ENCODE data around the gene SCUBE1. TPM values are rescaled to one million over a fixed set of nuclear protein-coding genes. Genes with fewer than 3 reads are reported as not detected.
A peak's percentile ranks its signal among the peaks of the same experiment; 100 is the strongest.

The SCUBE1 gene
- total and polyA plus RNA-seq, 2 of the 4 experiments (the other 2 are of a cell fraction) = not detected

- H2BK15ac ChIP-seq (ENCODE audit: low read depth, low read length) = no peak overlapping the region
- no peak overlapping the region for H2AFZ ChIP-seq (replicated peaks; ENCODE audit: low read length, poor library complexity)
- H4K20me1 ChIP-seq (ENCODE audit: insufficient read depth, low read length) = no peaks in the 10 kb centered on the region
- no peaks in the 10 kb centered on the region for H3K9me3 ChIP-seq (ENCODE audit: control insufficient read depth, insufficient read depth, low read length)
- H2BK120ac ChIP-seq (ENCODE audit: low read depth, low read length) = no peak overlapping the region
- peaks cover 36% of the 10 kb centered on the region for H3K27me3 ChIP-seq (ENCODE audit: control insufficient read depth, insufficient read depth, low read length)
- DNase-seq (peak; percentile 15), ATAC-seq (ENCODE audit: low read depth) (peak; percentile 71)
- H3K9ac ChIP-seq (ENCODE audit: low read depth, low read length) = no peak overlapping the region
- intact Hi-C loops (cut with micrococcal nuclease) (no loop called here), dilution Hi-C loops (cut with HindIII; ENCODE audit: low sequenced_read_pairs, unreplicated experiment) (no loop called here), in situ Hi-C loops (cut with MboI; ENCODE audit: low sequenced_read_pairs) (no loop called here)
- ChIA-PET CTCF (no interaction called here), POLR2A (ENCODE audit: unreplicated experiment) (no interaction called here)
- BruUV-seq (replicated peaks) = no TSS peak
- no peak overlapping the region for H3K4ac ChIP-seq (ENCODE audit: low read depth, low read length)
- no peak overlapping the region for H4K91ac ChIP-seq (ENCODE audit: insufficient read depth, low read depth, low read length)
- TF ChIP-seq, protein P1, sequence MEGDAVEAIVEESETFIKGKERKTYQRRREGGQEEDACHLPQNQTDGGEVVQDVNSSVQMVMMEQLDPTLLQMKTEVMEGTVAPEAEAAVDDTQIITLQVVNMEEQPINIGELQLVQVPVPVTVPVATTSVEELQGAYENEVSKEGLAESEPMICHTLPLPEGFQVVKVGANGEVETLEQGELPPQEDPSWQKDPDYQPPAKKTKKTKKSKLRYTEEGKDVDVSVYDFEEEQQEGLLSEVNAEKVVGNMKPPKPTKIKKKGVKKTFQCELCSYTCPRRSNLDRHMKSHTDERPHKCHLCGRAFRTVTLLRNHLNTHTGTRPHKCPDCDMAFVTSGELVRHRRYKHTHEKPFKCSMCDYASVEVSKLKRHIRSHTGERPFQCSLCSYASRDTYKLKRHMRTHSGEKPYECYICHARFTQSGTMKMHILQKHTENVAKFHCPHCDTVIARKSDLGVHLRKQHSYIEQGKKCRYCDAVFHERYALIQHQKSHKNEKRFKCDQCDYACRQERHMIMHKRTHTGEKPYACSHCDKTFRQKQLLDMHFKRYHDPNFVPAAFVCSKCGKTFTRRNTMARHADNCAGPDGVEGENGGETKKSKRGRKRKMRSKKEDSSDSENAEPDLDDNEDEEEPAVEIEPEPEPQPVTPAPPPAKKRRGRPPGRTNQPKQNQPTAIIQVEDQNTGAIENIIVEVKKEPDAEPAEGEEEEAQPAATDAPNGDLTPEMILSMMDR (conservative IDR thresholded peaks at IDR 0.05; ENCODE audit: low read depth, low read length) = no peak
- TF ChIP-seq SMC3 (IDR thresholded peaks at IDR 0.05; ENCODE audit: low read depth, low read length) (no peak), MAZ (IDR thresholded peaks at IDR 0.05; ENCODE audit: borderline replicate concordance, low read depth, low read length) (no peak), BHLHE40 (IDR thresholded peaks at IDR 0.05; ENCODE audit: low read depth, low read length) (no peak), MXI1 (IDR thresholded peaks at IDR 0.05; ENCODE audit: borderline replicate concordance, low read depth, low read length) (no peak), MAFK (IDR thresholded peaks at IDR 0.05; ENCODE audit: low read depth, low read length) (no peak), RFX5 (IDR thresholded peaks at IDR 0.05; ENCODE audit: low read depth, low read length) (no peak), RAD21 (IDR thresholded peaks at IDR 0.05; ENCODE audit: low read length) (no peak), RCOR1 (IDR thresholded peaks at IDR 0.05; ENCODE audit: insufficient replicate concordance, low read length) (no peak), NFE2L2 (IDR thresholded peaks at IDR 0.05; ENCODE audit: low read depth, low read length) (no peak), POLR2A (IDR thresholded peaks at IDR 0.05; ENCODE audit: low read depth, low read length) (no peak), CEBPB (IDR thresholded peaks at IDR 0.05; ENCODE audit: low read depth, low read length) (no peak), CHD1 (IDR thresholded peaks at IDR 0.05; ENCODE audit: low read depth, low read length) (no peak), ELK1 (IDR thresholded peaks at IDR 0.05; ENCODE audit: borderline replicate concordance, low read depth, low read length) (no peak), FOS (IDR thresholded peaks at IDR 0.05; ENCODE audit: low read depth, low read length) (no peak)
- TF ChIP-seq, protein P2, sequence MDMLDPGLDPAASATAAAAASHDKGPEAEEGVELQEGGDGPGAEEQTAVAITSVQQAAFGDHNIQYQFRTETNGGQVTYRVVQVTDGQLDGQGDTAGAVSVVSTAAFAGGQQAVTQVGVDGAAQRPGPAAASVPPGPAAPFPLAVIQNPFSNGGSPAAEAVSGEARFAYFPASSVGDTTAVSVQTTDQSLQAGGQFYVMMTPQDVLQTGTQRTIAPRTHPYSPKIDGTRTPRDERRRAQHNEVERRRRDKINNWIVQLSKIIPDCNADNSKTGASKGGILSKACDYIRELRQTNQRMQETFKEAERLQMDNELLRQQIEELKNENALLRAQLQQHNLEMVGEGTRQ (IDR thresholded peaks at IDR 0.05; ENCODE audit: low read depth, low read length) = no peak
- no peaks in the 10 kb centered on the region for H3K9me1 ChIP-seq (ENCODE audit: insufficient read depth, low read length)
- no peak overlapping the region for H3K14ac ChIP-seq (replicated peaks; ENCODE audit: low read depth, low read length)
- H3K23ac ChIP-seq (ENCODE audit: low read depth, low read length) = no peak overlapping the region
- peak overlapping the region; percentile 4; the same call in 1 of the 2 replicates for H3K27ac ChIP-seq (ENCODE audit: insufficient read depth, low read length)
- no peak overlapping the region for H4K5ac ChIP-seq (ENCODE audit: low read depth, low read length)
- no peak overlapping the region for H2AK9ac ChIP-seq (replicated peaks; ENCODE audit: low read depth, low read length, poor library complexity)
- WGBS, 2 experiments (ENCODE audit: extremely low coverage in 2 of 2, insufficient read length in 1 of 2) = 20% methylated on average over 12 of the region's 21 CpGs; no CpG with 5 or more reads in 1 of the 2 experiments
- no peak overlapping the region for H3K4me3 ChIP-seq (ENCODE audit: insufficient read depth, low read depth, low read length)
- no peak overlapping the region for H3K56ac ChIP-seq (ENCODE audit: extremely low read depth, insufficient read depth, low read length)
- H3K4me2 ChIP-seq (ENCODE audit: low read depth, low read length) = no peak overlapping the region; the same call in 1 of the 2 replicates
- H2AK5ac ChIP-seq (ENCODE audit: low read depth, low read length) = no peak overlapping the region
- H2BK5ac ChIP-seq (ENCODE audit: low read depth, low read length, poor library complexity, severe bottlenecking) = no peak overlapping the region
- H4K8ac ChIP-seq (ENCODE audit: low read depth in 2 of 2, low read length in 2 of 2) = no peak overlapping the region
- H3K4me1 ChIP-seq (ENCODE audit: control insufficient read depth, insufficient read depth, low read length) = peaks cover 2% of the 10 kb centered on the region; the same call in 1 of the 2 replicates
- H3K79me1 ChIP-seq (ENCODE audit: low read depth in 1 of 2, low read length in 2 of 2) = no peaks in the 10 kb centered on the region
- no peak overlapping the region for H2BK20ac ChIP-seq (ENCODE audit: low read depth, low read length)
- no peaks in the 10 kb centered on the region for H3K36me3 ChIP-seq (ENCODE audit: control insufficient read depth, insufficient read depth, low read length)
- H3K18ac ChIP-seq (ENCODE audit: low read depth, low read length) = no peak overlapping the region
Observed at GRCh38 chr22:43308060-43308830, 34.9 kb downstream of the SCUBE1 start.

Measured in IMR-90 (cell line).